Stomach (tissue), 4 donors: ENCODE data around the gene JRKL.

ENCODE experiments used
- CTCF ChIP-seq, 7 experiments: fragments of 450-650 bp in 4 of 7; fragments of 200-600 bp in 3 of 7; sonication (generic) in 3 of 7; IDR thresholded peaks; one replicate each; pipeline ENCODE4 v1.5.1; 2016 to 2019; ENCODE audit warnings: antibody characterized with exemption in 7 of 7, control low read depth in 2 of 7, mild to moderate bottlenecking in 1 of 7
- POLR2A ChIP-seq, 4 donors: fragments of 450-650 bp; IDR thresholded peaks; one replicate each; pipeline ENCODE4 v1.6.1; 2016; ENCODE audit warnings: antibody characterized with exemption in 4 of 4, control low read depth in 2 of 4, mild to moderate bottlenecking in 1 of 4, moderate library complexity in 1 of 4
- POLR2AphosphoS5 ChIP-seq, 3 donors: sonication (generic); formaldehyde crosslinking; IDR thresholded peaks; one replicate each; pipeline ENCODE4 v1.6.1; 2016; ENCODE audit warnings: antibody characterized with exemption in 3 of 3

- no peak for TF ChIP-seq POLR2A (IDR thresholded peaks at IDR 0.05)
- no peak for TF ChIP-seq POLR2AphosphoS5 (IDR thresholded peaks at IDR 0.05)
- TF ChIP-seq CTCF (IDR thresholded peaks at IDR 0.05) = peak in 1 of 7 experiments; percentile 4
These were observed 708 bp upstream of the JRKL start for GRCh38 chr11:96388891-96389719.
